ENCODE measurements around the gene IL1RAP. TPM values are rescaled to one million over a fixed set of nuclear protein-coding genes. Genes with fewer than 3 reads are reported as not detected.

The IL1RAP gene
- total and polyA plus RNA-seq, 7 donors = 1.2 to 13.0 (median 2.9) TPM

- Histone ChIP-seq H3K4me3 (no peak overlapping the region), H3K36me3 (no peaks in the 10 kb centered on the region), H3K9me3 (no peaks in the 10 kb centered on the region), H3K27ac (no peak overlapping the region), H3K4me1 (no peaks in the 10 kb centered on the region), H3K27me3 (no peaks in the 10 kb centered on the region)
- intact Hi-C loops (cut with DNase I) = no loop called here
- no peak for DNase-seq
- TF ChIP-seq CTCF (IDR thresholded peaks at IDR 0.05) (no peak), POLR2A (IDR thresholded peaks at IDR 0.05) (no peak), EP300 (IDR thresholded peaks at IDR 0.05) (no peak), POLR2AphosphoS5 (IDR thresholded peaks at IDR 0.05) (no peak)
- WGBS, 2 donors = 5 to 16% methylated on average over 1 of the region's 1 CpG
These were observed 27.4 kb upstream of the IL1RAP start for GRCh38 chr3:190486533-190486864.

- no peak overlapping the region for H3K27ac ChIP-seq
- no peaks in the 10 kb centered on the region for H3K36me3 ChIP-seq
- TF ChIP-seq CTCF (IDR thresholded peaks at IDR 0.05) = no peak
- TF ChIP-seq EP300 (IDR thresholded peaks at IDR 0.05) = no peak
- no peak for TF ChIP-seq POLR2A (IDR thresholded peaks at IDR 0.05)
- TF ChIP-seq POLR2AphosphoS5 (IDR thresholded peaks at IDR 0.05) = no peak
- H3K27me3 ChIP-seq = no peaks in the 10 kb centered on the region
- no peak for DNase-seq
- 68 to 75% methylated on average over 4 of the region's 4 CpGs for WGBS, 2 donors
- no peaks in the 10 kb centered on the region for H3K9me3 ChIP-seq
- no peak overlapping the region for H3K4me3 ChIP-seq
- intact Hi-C loops (cut with DNase I) = no loop called here
- no peaks in the 10 kb centered on the region for H3K4me1 ChIP-seq
These were observed 26.8 kb upstream of the IL1RAP start for GRCh38 chr3:190486908-190487607.

- H3K27ac ChIP-seq = no peak overlapping the region
- H3K36me3 ChIP-seq = no peaks in the 10 kb centered on the region
- H3K4me1 ChIP-seq = no peaks in the 10 kb centered on the region
- 75 to 84% methylated on average over 4 of the region's 4 CpGs for WGBS, 2 donors
- DNase-seq = no peak
- no peak overlapping the region for H3K4me3 ChIP-seq
- no peaks in the 10 kb centered on the region for H3K27me3 ChIP-seq
- H3K9me3 ChIP-seq = no peaks in the 10 kb centered on the region
- TF ChIP-seq POLR2A (IDR thresholded peaks at IDR 0.05) (no peak), POLR2AphosphoS5 (IDR thresholded peaks at IDR 0.05) (no peak), CTCF (IDR thresholded peaks at IDR 0.05) (no peak), EP300 (IDR thresholded peaks at IDR 0.05) (no peak)
- intact Hi-C loops (cut with DNase I) = no loop called here
These were observed 22.3 kb upstream of the IL1RAP start for GRCh38 chr3:190491533-190492054.

DNA sequence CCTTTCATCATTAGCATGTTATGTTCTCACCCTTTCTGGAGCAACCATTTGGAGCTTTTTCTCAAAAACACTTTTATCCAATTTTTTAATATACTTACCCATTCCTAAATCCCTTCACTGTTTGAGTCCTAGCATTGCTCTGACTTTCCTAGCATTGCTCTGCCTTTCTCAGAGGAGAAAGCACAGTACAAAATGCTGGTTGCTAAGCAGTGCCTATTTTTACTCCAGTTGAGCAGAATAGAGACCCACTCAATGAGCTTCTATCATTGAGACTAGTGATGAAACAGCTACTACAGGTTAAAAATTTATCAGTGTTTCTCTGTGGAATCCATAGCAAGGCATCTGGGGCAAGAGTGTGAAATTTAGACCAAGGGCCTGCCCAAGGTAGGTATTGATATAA lies 21.8 kb upstream of the IL1RAP start:
- intact Hi-C loops (cut with DNase I) = no loop called here
- H3K9me3 ChIP-seq = no peaks in the 10 kb centered on the region
- no peak overlapping the region for H3K27ac ChIP-seq
- no peaks in the 10 kb centered on the region for H3K36me3 ChIP-seq
- no peaks in the 10 kb centered on the region for H3K4me1 ChIP-seq
- no peak for TF ChIP-seq POLR2A (IDR thresholded peaks at IDR 0.05)
- no peak for TF ChIP-seq CTCF (IDR thresholded peaks at IDR 0.05)
- TF ChIP-seq EP300 (IDR thresholded peaks at IDR 0.05) = no peak
- H3K4me3 ChIP-seq = no peak overlapping the region
- DNase-seq = no peak
- H3K27me3 ChIP-seq = no peaks in the 10 kb centered on the region

DNA sequence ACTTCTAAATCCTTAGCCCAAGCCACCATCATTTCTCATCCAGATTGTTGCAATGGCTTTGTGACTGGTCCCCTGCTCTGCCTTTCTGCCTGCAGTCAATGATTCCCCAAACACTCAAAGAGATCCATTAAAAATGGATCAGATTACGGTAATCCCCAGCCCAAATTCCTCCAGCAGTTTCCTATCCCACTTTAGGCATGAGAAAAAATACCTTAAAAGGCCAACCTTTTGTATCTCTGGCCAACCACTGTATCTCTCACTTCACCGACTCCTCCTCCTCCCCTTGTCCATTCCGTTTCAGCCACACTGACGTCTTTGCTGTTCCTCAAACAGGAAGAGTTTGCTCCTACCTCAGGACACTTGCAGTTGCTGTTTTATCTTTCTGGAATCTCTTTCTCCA lies 20.9 kb upstream of the IL1RAP start:
- no peak for TF ChIP-seq POLR2AphosphoS5 (IDR thresholded peaks at IDR 0.05)
- TF ChIP-seq EP300 (IDR thresholded peaks at IDR 0.05) = no peak
- no peak for TF ChIP-seq POLR2A (IDR thresholded peaks at IDR 0.05)
- no peak overlapping the region for H3K27ac ChIP-seq
- DNase-seq = no peak
- intact Hi-C loops (cut with DNase I) = no loop called here
- H3K36me3 ChIP-seq = no peaks in the 10 kb centered on the region
- H3K4me1 ChIP-seq = no peaks in the 10 kb centered on the region
- no peak overlapping the region for H3K4me3 ChIP-seq
- H3K27me3 ChIP-seq = no peaks in the 10 kb centered on the region
- WGBS, 2 donors = 81 to 85% methylated on average over 4 of the region's 4 CpGs
- H3K9me3 ChIP-seq = no peaks in the 10 kb centered on the region

Measured in sigmoid colon (tissue), 7 donors.